LNCaP clone FGC (cell line): ENCODE data around the gene SRSF1.

ENCODE experiments used
- DNase-seq: peaks from one replicate; pipeline ENCODE4 v3.0.0-alpha.2; 2011; ENCODE audit warnings: low read depth
- H3K4me3 ChIP-seq: 2 replicates; pipeline ENCODE4 v1.5.1; 2011; ENCODE audit warnings: mild to moderate bottlenecking, low read depth, low read length, control low read depth
- CTCF ChIP-seq: IDR thresholded peaks from 2 replicates; pipeline ENCODE4 v1.5.1; 2012; ENCODE audit warnings: mild to moderate bottlenecking; ENCODE audit not compliant: control insufficient read depth, insufficient read depth; ENCODE audit errors: extremely low read depth

Gene SRSF1

GRCh38 chr17:58040386-58040785, 33.3 kb upstream of the SRSF1 start:
- H3K4me3 ChIP-seq = no peak overlapping the region
- DNase-seq = no peak
- no peak for TF ChIP-seq CTCF

- no peak for TF ChIP-seq CTCF
- H3K4me3 ChIP-seq = no peak overlapping the region
- DNase-seq = no peak
Observed at GRCh38 chr17:58039975-58040374, 32.9 kb upstream of the SRSF1 start.

- DNase-seq = no peak
Observed at GRCh38 chr17:58032691-58033415, 25.8 kb upstream of the SRSF1 start.

GRCh38 chr17:58028578-58028977, 21.5 kb upstream of the SRSF1 start:
- TF ChIP-seq CTCF = no peak
- no peak overlapping the region for H3K4me3 ChIP-seq
- no peak for DNase-seq

More at GRCh38 chr17:58032691-58033415, 25.8 kb upstream of the SRSF1 start:
- TF ChIP-seq CTCF = no peak
- H3K4me3 ChIP-seq = no peak overlapping the region

- no peak for TF ChIP-seq CTCF
- no peak for DNase-seq
- H3K4me3 ChIP-seq = no peak overlapping the region
Observed at GRCh38 chr17:58020401-58020800, 13.4 kb upstream of the SRSF1 start.

DNA sequence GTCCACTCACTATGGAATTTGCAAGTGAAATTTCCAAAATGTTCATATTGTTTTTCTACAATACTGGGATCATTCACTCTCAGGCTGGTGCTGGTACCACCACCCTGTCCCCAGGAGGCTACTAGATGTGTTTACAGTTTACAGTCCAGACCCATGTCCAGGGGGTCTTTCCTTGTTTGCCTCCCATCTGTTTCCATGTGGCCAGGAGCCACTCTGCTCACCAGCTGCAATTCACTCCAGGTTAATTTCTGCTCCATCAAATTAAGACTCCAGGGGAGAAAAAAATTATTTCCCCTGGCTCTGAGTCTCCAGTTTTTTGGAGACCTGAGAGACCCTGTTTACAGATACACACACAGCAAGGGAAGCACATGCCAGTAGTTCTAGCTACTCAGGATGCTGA, 12.5 kb upstream of the SRSF1 start:
- TF ChIP-seq CTCF = no peak
- DNase-seq = no peak
- H3K4me3 ChIP-seq = no peak overlapping the region

DNA sequence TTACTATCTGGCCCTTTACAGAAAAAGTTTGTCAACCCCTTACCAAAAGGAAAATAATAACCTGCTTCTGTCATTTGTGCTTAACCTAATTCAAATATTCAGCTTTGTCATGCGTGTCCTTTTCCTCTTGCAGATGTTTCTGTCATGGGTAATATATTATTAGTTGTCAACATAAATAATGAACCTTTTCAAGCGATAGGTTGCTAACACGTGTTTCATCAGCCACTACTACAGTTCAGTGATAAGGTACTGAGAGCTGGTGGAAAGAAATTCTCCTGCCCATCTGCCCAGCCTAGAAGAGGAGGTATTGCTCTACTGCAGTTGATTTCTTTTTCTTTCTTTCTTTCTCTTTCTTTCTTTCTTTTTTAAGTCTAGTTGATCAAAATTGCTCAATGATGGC, 12.0 kb upstream of the SRSF1 start:
- no peak overlapping the region for H3K4me3 ChIP-seq
- TF ChIP-seq CTCF = no peak
- DNase-seq = no peak
